ENCODE measurements around the gene NRXN2. TPM values are rescaled to one million over a fixed set of nuclear protein-coding genes. Genes with fewer than 3 reads are reported as not detected.

The NRXN2 gene
- total and polyA plus RNA-seq, 2 donors (not counting 3 experiments of a cell fraction or from before 2014, with no cell fraction given): not detected

- Histone ChIP-seq H3K9me3 (replicated peaks; ENCODE audit: control insufficient read depth, insufficient read depth, low read length) (no peaks in the 10 kb centered on the region), H4K20me1 (replicated peaks; ENCODE audit: control insufficient read depth, extremely low read depth, insufficient read depth, low read length) (no peaks in the 10 kb centered on the region), H3K4me1 (ENCODE audit: control insufficient read depth, extremely low read depth, insufficient read depth, low read length) (peaks cover 10% of the 10 kb centered on the region), H3K79me2 (ENCODE audit: control insufficient read depth, insufficient read depth, low read length) (no peaks in the 10 kb centered on the region), H3K4me3 (replicated peaks in 1 of 3; ENCODE audit: insufficient read depth in 1 of 3, low read depth in 1 of 3, low read length in 3 of 3) (no peak overlapping the region), H3K9me1 (replicated peaks; ENCODE audit: control insufficient read depth, extremely low read depth, insufficient read depth, low read length) (no peaks in the 10 kb centered on the region), H3K36me3 (ENCODE audit: control insufficient read depth in 2 of 2, extremely low read depth in 1 of 2, insufficient read depth in 2 of 2, low read length in 2 of 2) (no peaks in the 10 kb centered on the region), H3K9ac (replicated peaks; ENCODE audit: extremely low read depth, insufficient read depth, low read length) (no peak overlapping the region), H3K27ac (ENCODE audit: insufficient read depth, low read depth, low read length) (no peak overlapping the region), H3K27me3 (ENCODE audit: control insufficient read depth in 2 of 2, insufficient read depth in 2 of 2, low read length in 2 of 2) (no peaks in the 10 kb centered on the region), H3K4me2 (ENCODE audit: insufficient read depth, low read length) (no peak overlapping the region), H2AFZ (ENCODE audit: low read depth, low read length) (no peak overlapping the region)
- no peak for FAIRE-seq
- no peak for TF ChIP-seq POLR2AphosphoS5 (IDR thresholded peaks at IDR 0.05; ENCODE audit: insufficient read depth, low read depth, low read length)
- TF ChIP-seq POLR2A (IDR thresholded peaks at IDR 0.05; ENCODE audit: low read depth, low read length): no peak
- TF ChIP-seq, protein P1, sequence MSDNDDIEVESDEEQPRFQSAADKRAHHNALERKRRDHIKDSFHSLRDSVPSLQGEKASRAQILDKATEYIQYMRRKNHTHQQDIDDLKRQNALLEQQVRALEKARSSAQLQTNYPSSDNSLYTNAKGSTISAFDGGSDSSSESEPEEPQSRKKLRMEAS (IDR thresholded peaks at IDR 0.05; ENCODE audit: insufficient read depth, insufficient read length): no peak
- no peak for TF ChIP-seq FOS (IDR thresholded peaks at IDR 0.05; ENCODE audit: borderline replicate concordance, insufficient read depth, low read length)
- TF ChIP-seq MYC (IDR thresholded peaks at IDR 0.05; ENCODE audit: low read depth, low read length): no peak
- TF ChIP-seq GATA2 (IDR thresholded peaks at IDR 0.05; ENCODE audit: insufficient read depth, insufficient read length, low read depth, low read length): no peak
- no peak for TF ChIP-seq JUN (IDR thresholded peaks at IDR 0.05; ENCODE audit: borderline replicate concordance, insufficient read depth, insufficient read length, low read depth)
- TF ChIP-seq, protein P2, sequence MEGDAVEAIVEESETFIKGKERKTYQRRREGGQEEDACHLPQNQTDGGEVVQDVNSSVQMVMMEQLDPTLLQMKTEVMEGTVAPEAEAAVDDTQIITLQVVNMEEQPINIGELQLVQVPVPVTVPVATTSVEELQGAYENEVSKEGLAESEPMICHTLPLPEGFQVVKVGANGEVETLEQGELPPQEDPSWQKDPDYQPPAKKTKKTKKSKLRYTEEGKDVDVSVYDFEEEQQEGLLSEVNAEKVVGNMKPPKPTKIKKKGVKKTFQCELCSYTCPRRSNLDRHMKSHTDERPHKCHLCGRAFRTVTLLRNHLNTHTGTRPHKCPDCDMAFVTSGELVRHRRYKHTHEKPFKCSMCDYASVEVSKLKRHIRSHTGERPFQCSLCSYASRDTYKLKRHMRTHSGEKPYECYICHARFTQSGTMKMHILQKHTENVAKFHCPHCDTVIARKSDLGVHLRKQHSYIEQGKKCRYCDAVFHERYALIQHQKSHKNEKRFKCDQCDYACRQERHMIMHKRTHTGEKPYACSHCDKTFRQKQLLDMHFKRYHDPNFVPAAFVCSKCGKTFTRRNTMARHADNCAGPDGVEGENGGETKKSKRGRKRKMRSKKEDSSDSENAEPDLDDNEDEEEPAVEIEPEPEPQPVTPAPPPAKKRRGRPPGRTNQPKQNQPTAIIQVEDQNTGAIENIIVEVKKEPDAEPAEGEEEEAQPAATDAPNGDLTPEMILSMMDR (IDR thresholded peaks at IDR 0.05; ENCODE audit: extremely low read depth in 1 of 2, insufficient read depth in 1 of 2, low read depth in 1 of 2, low read length in 2 of 2): no peak
- no peak for TF ChIP-seq EZH2 (IDR thresholded peaks at IDR 0.05; ENCODE audit: borderline replicate concordance, low read depth, low read length, severe bottlenecking)
- ChIA-PET CTCF (interaction anchor here (0.7 to 2.1 kb wide), 6 partner anchors 42 to 109 kb away, joined by 3 to 8 read pairs (median 6); no protein-coding TSS in a partner anchor), POLR2A (no interaction called here)
- dilution Hi-C loops (cut with MboI; ENCODE audit: extremely low pct_ligation_motif_present, low sequenced_read_pairs) (no loop called here), intact Hi-C loops (cut with micrococcal nuclease) (no loop called here)
- no TSS peak for BruUV-seq (replicated peaks)
- no peak for DNase-seq (ENCODE audit: low read depth, low spot score)
Observed at GRCh38 chr11:64558065-64558745, 164.8 kb downstream of the NRXN2 start.

Data from endothelial cell of umbilical vein (primary cell).